B cell (primary cell): ENCODE measurements around the gene SMIM41. TPM values are rescaled to one million over a fixed set of nuclear protein-coding genes. Genes with fewer than 3 reads are reported as not detected.
A peak's percentile ranks its signal among the peaks of the same experiment; 100 is the strongest.

Experiments used
- ATAC-seq: fragments of 200-7000 bp; cut with Tn5 transposase; one replicate; pipeline ENCODE4 v1.10.0; 2021; ENCODE audit warnings: low read depth, mild to moderate bottlenecking, moderate number of reproducible peaks, moderate library complexity
- CTCF ChIA-PET: fragments of 350-600 bp; sonication (Branson Sonifier 250); formaldehyde crosslinking; loops from one replicate; lab custom pipeline; 2021; ENCODE audit warnings: antibody characterized with exemption, inconsistent platforms; lab: Charles Lee
- POLR2A ChIA-PET: fragments of 350-600 bp; sonication (Branson Sonifier 250); formaldehyde crosslinking; loops from one replicate; lab custom pipeline; 2021; ENCODE audit warnings: antibody characterized with exemption; lab: Charles Lee
- DNase-seq: peaks from one replicate; pipeline ENCODE4 v3.0.0; 2013
- H2AFZ ChIP-seq: 2 replicates; pipeline ENCODE4 v1.6.1; 2012; ENCODE audit warnings: mild to moderate bottlenecking, low read depth, low read length; ENCODE audit not compliant: insufficient read depth, poor library complexity, severe bottlenecking
- H3K27ac ChIP-seq, 2 donors: 1 replicate in 1 of 2; 2 replicates in 1 of 2; pipeline ENCODE4 v1.5.1; 2012 to 2013; ENCODE audit warnings: low read length in 2 of 2, mild to moderate bottlenecking in 2 of 2, moderate library complexity in 1 of 2
- H3K27me3 ChIP-seq, 4 experiments: fragments of 200-600 bp in 1 of 4; sonication (generic) in 1 of 4; replicated peaks in 1 of 4; 1 replicate in 2 of 4; 2 replicates in 2 of 4; pipeline versions ENCODE4 v1.6.1 to v1.7.0; 2013 to 2016; ENCODE audit warnings: low read length in 3 of 4, mild to moderate bottlenecking in 2 of 4, mixed read lengths in 1 of 4, moderate library complexity in 1 of 4; ENCODE audit not compliant: insufficient read depth in 4 of 4, control insufficient read depth in 3 of 4; ENCODE audit errors: control extremely low read depth in 1 of 4
- H3K36me3 ChIP-seq, 2 experiments: replicated peaks in 1 of 2; 1 replicate in 1 of 2; 2 replicates in 1 of 2; pipeline versions ENCODE4 v1.6.1 to v1.7.1; 2013; ENCODE audit warnings: low read length in 1 of 2; ENCODE audit not compliant: insufficient read depth in 2 of 2, control insufficient read depth in 1 of 2; ENCODE audit errors: control extremely low read depth in 1 of 2, extremely low read depth in 1 of 2
- H3K4me1 ChIP-seq, 2 donors: fragments of 200-600 bp in 1 of 2; sonication (generic) in 1 of 2; 1 replicate in 1 of 2; 2 replicates in 1 of 2; pipeline versions ENCODE4 v1.5.1 to v1.6.1; 2013 to 2017; ENCODE audit warnings: low read length in 2 of 2; ENCODE audit not compliant: control insufficient read depth in 2 of 2, insufficient read depth in 2 of 2
- H3K4me2 ChIP-seq: replicated peaks from 2 replicates; pipeline ENCODE3; 2012; ENCODE audit warnings: mild to moderate bottlenecking, low read depth, low read length; ENCODE audit not compliant: poor library complexity, severe bottlenecking
- H3K4me3 ChIP-seq, 5 experiments: fragments of 200-600 bp in 1 of 5; sonication (generic) in 1 of 5; 1 replicate in 3 of 5; 2 replicates in 2 of 5; pipeline versions ENCODE4 v1.5.1 to v1.7.0; 2011 to 2016; ENCODE audit warnings: low read length in 4 of 5, mild to moderate bottlenecking in 4 of 5, low read depth in 2 of 5, control low read depth in 1 of 5, moderate library complexity in 1 of 5; ENCODE audit not compliant: insufficient read depth in 1 of 5; ENCODE audit errors: control extremely low read depth in 1 of 5, extremely low read depth in 1 of 5
- H3K79me2 ChIP-seq: fragments of 200-600 bp; sonication (generic); one replicate; pipeline ENCODE4 v1.6.0; 2016; ENCODE audit warnings: low read length; ENCODE audit not compliant: control insufficient read depth, insufficient read depth
- H3K9ac ChIP-seq: fragments of 200-600 bp; sonication (generic); 2 replicates; pipeline ENCODE4 v1.6.1; 2017; ENCODE audit warnings: mild to moderate bottlenecking, low read length, moderate library complexity
- H3K9me3 ChIP-seq, 3 donors: one replicate each; pipeline versions ENCODE4 v1.6.1 to v1.7.1; 2013; ENCODE audit warnings: low read length in 2 of 3; ENCODE audit not compliant: control insufficient read depth in 2 of 3, insufficient read depth in 1 of 3; ENCODE audit errors: control extremely low read depth in 1 of 3
- H4K20me1 ChIP-seq: 2 replicates; pipeline ENCODE4 v1.6.0; 2012; ENCODE audit warnings: mild to moderate bottlenecking, low read length; ENCODE audit not compliant: insufficient read depth, control insufficient read depth, poor library complexity, severe bottlenecking
- H3K27ac Mint-ChIP-seq: one replicate; pipeline ENCODE4 v1.8.0; 2021; ENCODE audit warnings: mixed read lengths
- H3K27me3 Mint-ChIP-seq: one replicate; pipeline ENCODE4 v1.8.0; 2021; ENCODE audit warnings: mixed read lengths
- H3K4me1 Mint-ChIP-seq: one replicate; pipeline ENCODE4 v1.8.0; 2021; ENCODE audit warnings: mixed read lengths
- H3K4me3 Mint-ChIP-seq: one replicate; pipeline ENCODE4 v1.8.0; 2021; ENCODE audit warnings: mixed read lengths
- H3K9me3 Mint-ChIP-seq: one replicate; pipeline ENCODE4 v1.8.0; 2022; ENCODE audit warnings: mixed read lengths; ENCODE audit not compliant: insufficient read depth
- CTCF ChIP-seq: fragments of 200-600 bp; IDR thresholded peaks from one replicate; pipeline ENCODE4 v1.8.0; 2022; ENCODE audit warnings: antibody characterized with exemption, mild to moderate bottlenecking
- EZH2 ChIP-seq: IDR thresholded peaks from 2 replicates; pipeline ENCODE4 v1.6.1; 2012; ENCODE audit warnings: borderline replicate concordance, low read depth, mild to moderate bottlenecking, moderate library complexity, low read length; ENCODE audit not compliant: insufficient read depth, poor library complexity, severe bottlenecking
- WGBS: methylation state at CpG from one replicate; pipeline ENCODE4 v1.1.5; 2013; ENCODE audit warnings: missing lambda C conversion rate; ENCODE audit not compliant: insufficient coverage; 5-methylcytosine and 5-hydroxymethylcytosine counted together
- intact Hi-C: fragments of 100-400 bp; cut with micrococcal nuclease; formaldehyde crosslinking; loops from one replicate; pipeline ENCODE4 v1.10.0; 2022
- polyA plus RNA-seq: library from polyadenylated mRNA; depleted of rRNA; stranded (reverse); fragments of >200 nt; gene quantifications from 2 replicates; pipeline ENCODE4 v1.2.3, GENCODE V29; 2012
- total RNA-seq, 2 donors: library from RNA; stranded (reverse); fragments of 120-200 nt in 1 of 2; gene quantifications; 1 replicate in 1 of 2; 2 replicates in 1 of 2; pipeline versions ENCODE4 v1.2.3 to v1.2.4, GENCODE V29; 2013 to 2022

Gene SMIM41
- total and polyA plus RNA-seq, 2 donors (not counting 1 experiment from before 2014, with no cell fraction given): 0.12 TPM; not detected in 1

GRCh38 chr12:52151153-52151836, 71.8 kb downstream of the SMIM41 start:
- no peaks in the 10 kb centered on the region for H4K20me1 ChIP-seq
- Mint-ChIP-seq H3K27me3 (peaks cover 24% of the 10 kb centered on the region), H3K4me3 (peak overlapping the region; percentile 18), H3K27ac (no peak overlapping the region), H3K9me3 (no peaks in the 10 kb centered on the region), H3K4me1 (peaks cover 10% of the 10 kb centered on the region)
- ChIA-PET CTCF (interaction anchor here (1.1 kb wide), 1 partner anchor 177 kb away, joined by 4 read pairs; no protein-coding TSS in a partner anchor), POLR2A (no interaction called here)
- no peaks in the 10 kb centered on the region for H3K9me3 ChIP-seq
- no peaks in the 10 kb centered on the region for H3K79me2 ChIP-seq
- no peak overlapping the region for H3K9ac ChIP-seq
- H3K4me2 ChIP-seq: no peak overlapping the region
- no peak overlapping the region for H3K4me3 ChIP-seq
- no peak overlapping the region for H3K27ac ChIP-seq
- TF ChIP-seq EZH2 (no peak), CTCF (no peak)
- intact Hi-C loops: loop anchor here (10.0 kb wide), 1 partner anchor 724 kb away; no protein-coding TSS in a partner anchor
- peaks cover 4 to 21% of the 10 kb centered on the region in 2 donors for H3K4me1 ChIP-seq
- peaks cover 0 to 14% (median 2%) of the 10 kb centered on the region in 4 experiments for H3K27me3 ChIP-seq
- H2AFZ ChIP-seq: no peak overlapping the region
- ATAC-seq (no peak), DNase-seq (no peak)
- no peaks in the 10 kb centered on the region for H3K36me3 ChIP-seq
- WGBS: 97% methylated on average over 7 of the region's 10 CpGs
